GM12878 (cell line): ENCODE results near the gene KLF3. TPM values are rescaled to one million over a fixed set of nuclear protein-coding genes. Genes with fewer than 3 reads are reported as not detected.

ENCODE experiments used
- BCL11A ChIP-seq: IDR thresholded peaks from 2 replicates; pipeline ENCODE4 v1.6.1; 2011; ENCODE audit warnings: low read depth, low read length
- BHLHE40 ChIP-seq, 2 experiments: fragments of 450-650 bp in 1 of 2; IDR thresholded peaks; 2 replicates each; pipeline ENCODE4 v1.6.1; 2011 to 2017; ENCODE audit warnings: low read depth in 2 of 2, borderline replicate concordance in 1 of 2, improper control_type of control experiment in 1 of 2, low read length in 1 of 2, mild to moderate bottlenecking in 1 of 2
- CBX3 ChIP-seq: fragments of 200-600 bp; sonication (generic); IDR thresholded peaks from 2 replicates; pipeline ENCODE4 v1.6.1; 2016; ENCODE audit warnings: low read depth, borderline replicate concordance
- DPF2 ChIP-seq: fragments of 450-650 bp; IDR thresholded peaks from 2 replicates; pipeline ENCODE4 v1.6.1; 2017; ENCODE audit warnings: mild to moderate bottlenecking
- FOXK2 ChIP-seq: fragments of 450-650 bp; IDR thresholded peaks from 2 replicates; pipeline ENCODE4 v1.6.1; 2017; ENCODE audit warnings: mild to moderate bottlenecking, moderate library complexity
- LARP7 ChIP-seq: fragments of 450-650 bp; IDR thresholded peaks from 2 replicates; pipeline ENCODE4 v1.6.1; 2017; ENCODE audit warnings: mild to moderate bottlenecking
- NR2F1 ChIP-seq: fragments of 450-650 bp; conservative IDR thresholded peaks from 2 replicates; pipeline ENCODE4 v1.6.1; 2017; ENCODE audit warnings: mild to moderate bottlenecking
- SRF ChIP-seq, 2 experiments: IDR thresholded peaks; 2 replicates each; pipeline ENCODE4 v1.6.1; 2011; ENCODE audit warnings: low read depth in 2 of 2, low read length in 2 of 2, mild to moderate bottlenecking in 1 of 2, moderate library complexity in 1 of 2
- STAT1 ChIP-seq: fragments of 450-650 bp; conservative IDR thresholded peaks from 2 replicates; pipeline ENCODE4 v1.6.1; 2014; ENCODE audit warnings: antibody characterized with exemption, mild to moderate bottlenecking
- WRNIP1 ChIP-seq: IDR thresholded peaks from 2 replicates; pipeline ENCODE4 v1.6.1; 2011; ENCODE audit warnings: low read depth, low read length, improper control_type of control experiment, borderline replicate concordance
- polyA plus RNA-seq, 11 experiments: library from polyadenylated mRNA; depleted of rRNA in 4 of 11; unstranded in 6 of 11; stranded (reverse) in 5 of 11; fragments of >200 nt; fragmentation: Nextera tagmentation in 4 of 11; fragmentation: Illumina TruSeq in 1 of 11; extraction: Ambion mirVana in 4 of 11; extraction: Trizol in 1 of 11; gene quantifications; 1 replicate in 1 of 11; 2 replicates in 10 of 11; pipeline versions ENCODE4 v1.2.1 to v1.2.3, GENCODE V29; 2011 to 2016; ENCODE audit warnings: inconsistent platforms in 2 of 11, missing spikeins in 2 of 11, low read depth in 1 of 11
- total RNA-seq, 4 experiments: library from RNA; depleted of rRNA in 3 of 4; stranded (reverse); fragments of >200 nt in 3 of 4; fragmentation: Illumina TruSeq in 1 of 4; extraction: Trizol in 1 of 4; gene quantifications; 2 replicates each; pipeline versions ENCODE4 v1.2.1 to v1.2.3, GENCODE V29; 2013 to 2021
- TF ChIP-seq, protein P1 (sequence below): fragments of 450-650 bp; IDR thresholded peaks from 2 replicates; pipeline ENCODE4 v1.6.1; 2018; ENCODE audit warnings: mild to moderate bottlenecking, low read depth, moderate library complexity; ENCODE audit not compliant: partially characterized antibody
- TF ChIP-seq, protein P2 (sequence below): IDR thresholded peaks from 2 replicates; pipeline ENCODE4 v1.6.1; 2011; ENCODE audit warnings: borderline replicate concordance, low read depth, mild to moderate bottlenecking, moderate library complexity, low read length; ENCODE audit not compliant: insufficient read depth, poor library complexity, severe bottlenecking
- TF ChIP-seq, protein P3 (sequence below): IDR thresholded peaks from 2 replicates; pipeline ENCODE4 v1.6.1; 2011; ENCODE audit warnings: low read depth, mild to moderate bottlenecking, low read length, moderate library complexity, borderline replicate concordance; ENCODE audit errors: extremely low read depth
- TF ChIP-seq, protein P4 (sequence below): fragments of 450-650 bp; formaldehyde crosslinking; IDR thresholded peaks from 2 replicates; pipeline ENCODE4 v1.4.0; 2022; ENCODE audit warnings: mild to moderate bottlenecking, moderate library complexity

Gene KLF3
- total and polyA plus RNA-seq, 10 of the 15 experiments (the other 5 are each of a cell fraction or from before 2014, with no cell fraction given), result 1.4 to 5.8 (median 2.1) TPM

DNA sequence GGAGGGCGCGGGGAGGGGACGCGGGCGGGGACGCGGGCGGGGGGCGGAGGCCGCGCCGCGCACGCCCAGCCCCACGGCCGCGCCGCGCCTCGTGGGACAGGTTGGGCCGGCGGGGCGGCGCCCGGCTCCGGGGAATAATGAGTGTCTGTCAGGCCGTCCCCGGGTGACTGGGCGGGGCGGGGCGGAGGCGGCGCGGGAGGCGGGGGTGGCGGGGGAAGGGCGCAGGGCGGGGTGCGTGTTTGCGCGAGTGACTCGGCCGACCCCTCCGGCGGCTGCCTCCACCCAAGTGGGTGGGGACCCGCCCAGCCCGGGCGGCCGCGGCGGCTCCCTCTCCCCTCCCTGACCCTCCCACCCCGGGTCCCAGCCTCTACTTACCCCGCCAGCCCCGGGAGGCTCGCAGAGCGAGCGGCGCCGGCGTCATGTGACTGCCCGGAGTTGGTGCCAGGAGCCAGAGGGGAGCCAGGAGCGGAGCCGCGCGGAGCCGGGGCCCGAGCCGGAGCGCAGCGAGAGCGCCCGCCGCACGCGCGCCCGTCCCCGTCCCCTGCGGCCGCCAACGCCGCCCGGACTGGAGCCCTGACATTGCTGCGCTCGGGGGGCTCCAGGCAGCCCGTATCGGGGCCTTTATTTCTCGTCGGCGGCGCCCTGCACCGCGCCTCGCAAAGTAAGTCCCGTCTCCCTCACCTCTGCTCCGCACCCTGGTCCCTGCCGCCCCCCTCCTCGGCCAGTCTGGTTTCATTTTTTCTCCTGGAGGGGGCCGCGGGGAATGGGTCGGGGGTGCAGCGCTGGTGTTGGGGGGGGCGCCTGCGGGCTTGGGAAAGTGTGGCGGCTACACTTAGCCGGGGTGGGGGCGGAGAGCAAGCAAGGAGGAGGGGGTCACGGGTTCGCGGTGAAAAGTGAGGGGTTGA lies at the start of gene KLF3 (continued):
- TF ChIP-seq, protein P1, sequence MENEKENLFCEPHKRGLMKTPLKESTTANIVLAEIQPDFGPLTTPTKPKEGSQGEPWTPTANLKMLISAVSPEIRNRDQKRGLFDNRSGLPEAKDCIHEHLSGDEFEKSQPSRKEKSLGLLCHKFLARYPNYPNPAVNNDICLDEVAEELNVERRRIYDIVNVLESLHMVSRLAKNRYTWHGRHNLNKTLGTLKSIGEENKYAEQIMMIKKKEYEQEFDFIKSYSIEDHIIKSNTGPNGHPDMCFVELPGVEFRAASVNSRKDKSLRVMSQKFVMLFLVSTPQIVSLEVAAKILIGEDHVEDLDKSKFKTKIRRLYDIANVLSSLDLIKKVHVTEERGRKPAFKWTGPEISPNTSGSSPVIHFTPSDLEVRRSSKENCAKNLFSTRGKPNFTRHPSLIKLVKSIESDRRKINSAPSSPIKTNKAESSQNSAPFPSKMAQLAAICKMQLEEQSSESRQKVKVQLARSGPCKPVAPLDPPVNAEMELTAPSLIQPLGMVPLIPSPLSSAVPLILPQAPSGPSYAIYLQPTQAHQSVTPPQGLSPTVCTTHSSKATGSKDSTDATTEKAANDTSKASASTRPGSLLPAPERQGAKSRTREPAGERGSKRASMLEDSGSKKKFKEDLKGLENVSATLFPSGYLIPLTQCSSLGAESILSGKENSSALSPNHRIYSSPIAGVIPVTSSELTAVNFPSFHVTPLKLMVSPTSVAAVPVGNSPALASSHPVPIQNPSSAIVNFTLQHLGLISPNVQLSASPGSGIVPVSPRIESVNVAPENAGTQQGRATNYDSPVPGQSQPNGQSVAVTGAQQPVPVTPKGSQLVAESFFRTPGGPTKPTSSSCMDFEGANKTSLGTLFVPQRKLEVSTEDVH, result no peak
- TF ChIP-seq NR2F1 (0 out of 2 replicates have a peak, but pooled peaks have one; percentile 12), BCL11A (no peak), LARP7 (peak; percentile 59), FOXK2 (no peak), DPF2 (peak; percentile 43; the same call in 1 of the 2 replicates), WRNIP1 (no peak), CBX3 (no peak), BHLHE40 (IDR thresholded peaks at IDR 0.05; ENCODE audit: borderline replicate concordance in 1 of 2, low read depth in 2 of 2, low read length in 1 of 2) (peak in 1 of 2 experiments; percentile 73; a peak in 1 of 4 replicates), STAT1 (no peak), SRF (IDR thresholded peaks at IDR 0.05; ENCODE audit: low read depth in 2 of 2, low read length in 2 of 2) (no peak)
- TF ChIP-seq, protein P2, sequence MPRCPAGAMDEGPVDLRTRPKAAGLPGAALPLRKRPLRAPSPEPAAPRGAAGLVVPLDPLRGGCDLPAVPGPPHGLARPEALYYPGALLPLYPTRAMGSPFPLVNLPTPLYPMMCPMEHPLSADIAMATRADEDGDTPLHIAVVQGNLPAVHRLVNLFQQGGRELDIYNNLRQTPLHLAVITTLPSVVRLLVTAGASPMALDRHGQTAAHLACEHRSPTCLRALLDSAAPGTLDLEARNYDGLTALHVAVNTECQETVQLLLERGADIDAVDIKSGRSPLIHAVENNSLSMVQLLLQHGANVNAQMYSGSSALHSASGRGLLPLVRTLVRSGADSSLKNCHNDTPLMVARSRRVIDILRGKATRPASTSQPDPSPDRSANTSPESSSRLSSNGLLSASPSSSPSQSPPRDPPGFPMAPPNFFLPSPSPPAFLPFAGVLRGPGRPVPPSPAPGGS, result no peak
- TF ChIP-seq, protein P3, sequence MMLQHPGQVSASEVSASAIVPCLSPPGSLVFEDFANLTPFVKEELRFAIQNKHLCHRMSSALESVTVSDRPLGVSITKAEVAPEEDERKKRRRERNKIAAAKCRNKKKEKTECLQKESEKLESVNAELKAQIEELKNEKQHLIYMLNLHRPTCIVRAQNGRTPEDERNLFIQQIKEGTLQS, result no peak
- TF ChIP-seq, protein P4, sequence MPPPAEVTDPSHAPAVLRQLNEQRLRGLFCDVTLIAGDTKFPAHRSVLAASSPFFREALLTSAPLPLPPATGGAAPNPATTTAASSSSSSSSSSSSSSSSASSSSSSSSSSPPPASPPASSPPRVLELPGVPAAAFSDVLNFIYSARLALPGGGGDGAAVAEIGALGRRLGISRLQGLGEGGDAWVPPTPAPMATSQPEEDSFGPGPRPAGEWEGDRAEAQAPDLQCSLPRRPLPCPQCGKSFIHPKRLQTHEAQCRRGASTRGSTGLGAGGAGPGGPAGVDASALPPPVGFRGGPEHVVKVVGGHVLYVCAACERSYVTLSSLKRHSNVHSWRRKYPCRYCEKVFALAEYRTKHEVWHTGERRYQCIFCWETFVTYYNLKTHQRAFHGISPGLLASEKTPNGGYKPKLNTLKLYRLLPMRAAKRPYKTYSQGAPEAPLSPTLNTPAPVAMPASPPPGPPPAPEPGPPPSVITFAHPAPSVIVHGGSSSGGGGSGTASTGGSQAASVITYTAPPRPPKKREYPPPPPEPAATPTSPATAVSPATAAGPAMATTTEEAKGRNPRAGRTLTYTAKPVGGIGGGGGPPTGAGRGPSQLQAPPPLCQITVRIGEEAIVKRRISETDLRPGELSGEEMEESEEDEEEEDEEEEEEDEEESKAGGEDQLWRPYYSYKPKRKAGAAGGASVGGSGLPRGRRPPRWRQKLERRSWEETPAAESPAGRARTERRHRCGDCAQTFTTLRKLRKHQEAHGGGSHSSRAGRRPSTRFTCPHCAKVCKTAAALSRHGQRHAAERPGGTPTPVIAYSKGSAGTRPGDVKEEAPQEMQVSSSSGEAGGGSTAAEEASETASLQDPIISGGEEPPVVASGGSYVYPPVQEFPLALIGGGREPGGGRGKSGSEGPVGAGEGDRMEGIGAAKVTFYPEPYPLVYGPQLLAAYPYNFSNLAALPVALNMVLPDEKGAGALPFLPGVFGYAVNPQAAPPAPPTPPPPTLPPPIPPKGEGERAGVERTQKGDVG (CRISPR knock-in tag), result no peak
